ENCODE data around the gene LDHD.

LDHD gene

GRCh38 chr16:75151798-75152197, 35.2 kb upstream of the LDHD start:
- H3K9me2 ChIP-seq (replicated peaks; ENCODE audit: low read depth, low read length): no peaks in the 10 kb centered on the region
- TF ChIP-seq CTCF (conservative IDR thresholded peaks at IDR 0.05; ENCODE audit: low read length) (no peak), EZH2phosphoT487 (IDR thresholded peaks at IDR 0.05; ENCODE audit: borderline replicate concordance) (no peak)
- H4K20me1 ChIP-seq (ENCODE audit: insufficient read depth, low read length, poor library complexity, severe bottlenecking): peaks cover 8% of the 10 kb centered on the region
- no peak overlapping the region for H3K4me2 ChIP-seq (ENCODE audit: low read depth, low read length, poor library complexity, severe bottlenecking)
- H3K27me3 ChIP-seq (ENCODE audit: insufficient read depth, low read length, poor library complexity, severe bottlenecking): no peaks in the 10 kb centered on the region
- no peak overlapping the region for H3K4me3 ChIP-seq (ENCODE audit: low read length, poor library complexity, severe bottlenecking)
- peaks cover 9% of the 10 kb centered on the region for H3K4me1 ChIP-seq (ENCODE audit: insufficient read depth, low read length, poor library complexity, severe bottlenecking)
- H3K9ac ChIP-seq (ENCODE audit: low read depth, low read length, poor library complexity, severe bottlenecking): no peak overlapping the region
- H3F3A ChIP-seq (ENCODE audit: low read depth): no peaks in the 10 kb centered on the region; the same call in 1 of the 2 replicates
- H3K79me2 ChIP-seq (ENCODE audit: insufficient read depth, low read length): peaks cover 56% of the 10 kb centered on the region
- peaks cover 8% of the 10 kb centered on the region; the same call in 1 of the 2 replicates for H3K36me3 ChIP-seq (ENCODE audit: insufficient read depth, low read length)
- no peak overlapping the region for H2AFZ ChIP-seq (ENCODE audit: low read length)
- peaks cover 15% of the 10 kb centered on the region for H3K9me3 ChIP-seq (ENCODE audit: insufficient read depth, low read depth, low read length)

GRCh38 chr16:75148311-75149195, 32.0 kb upstream of the LDHD start, which contains the start of gene ZFP1:
ZFP1 (plus strand) TSS chr16:75148524; CDS start chr16:75152952, 4,428 bp downstream.
- Histone ChIP-seq H3K4me2 (ENCODE audit: low read depth, low read length, poor library complexity, severe bottlenecking) (peak within 1 kb of the TSS; percentile 99), H3K36me3 (ENCODE audit: insufficient read depth, low read length) (no peaks in the 10 kb centered on the region), H3K79me2 (ENCODE audit: insufficient read depth, low read length) (peaks cover 45% of the 10 kb centered on the region), H3K9me2 (replicated peaks; ENCODE audit: low read depth, low read length) (no peaks in the 10 kb centered on the region), H3K4me1 (ENCODE audit: insufficient read depth, low read length, poor library complexity, severe bottlenecking) (peaks cover 9% of the 10 kb centered on the region), H3K9ac (ENCODE audit: low read depth, low read length, poor library complexity, severe bottlenecking) (peak within 1 kb of the TSS; percentile 89), H3K27me3 (ENCODE audit: insufficient read depth, low read length, poor library complexity, severe bottlenecking) (no peaks in the 10 kb centered on the region), H2AFZ (ENCODE audit: low read length) (peak within 1 kb of the TSS; percentile 92), H3F3A (ENCODE audit: low read depth) (no peaks in the 10 kb centered on the region), H3K9me3 (ENCODE audit: insufficient read depth, low read depth, low read length) (peaks cover 15% of the 10 kb centered on the region), H4K20me1 (ENCODE audit: insufficient read depth, low read length, poor library complexity, severe bottlenecking) (peaks cover 8% of the 10 kb centered on the region), H3K4me3 (ENCODE audit: low read length, poor library complexity, severe bottlenecking) (peak within 1 kb of the TSS; percentile 90)
- TF ChIP-seq CTCF (conservative IDR thresholded peaks at IDR 0.05; ENCODE audit: low read length) (no peak), EZH2phosphoT487 (IDR thresholded peaks at IDR 0.05; ENCODE audit: borderline replicate concordance) (no peak)

GRCh38 chr16:75147968-75148310, 31.4 kb upstream of the LDHD start:
- Histone ChIP-seq H4K20me1 (ENCODE audit: insufficient read depth, low read length, poor library complexity, severe bottlenecking) (peaks cover 8% of the 10 kb centered on the region), H3K4me1 (ENCODE audit: insufficient read depth, low read length, poor library complexity, severe bottlenecking) (peaks cover 9% of the 10 kb centered on the region), H3K9ac (ENCODE audit: low read depth, low read length, poor library complexity, severe bottlenecking) (no peak overlapping the region), H2AFZ (ENCODE audit: low read length) (peak overlapping the region; percentile 92), H3F3A (ENCODE audit: low read depth) (no peaks in the 10 kb centered on the region), H3K79me2 (ENCODE audit: insufficient read depth, low read length) (peaks cover 39% of the 10 kb centered on the region), H3K9me3 (ENCODE audit: insufficient read depth, low read depth, low read length) (peaks cover 15% of the 10 kb centered on the region), H3K4me3 (ENCODE audit: low read length, poor library complexity, severe bottlenecking) (peak overlapping the region; percentile 90), H3K27me3 (ENCODE audit: insufficient read depth, low read length, poor library complexity, severe bottlenecking) (no peaks in the 10 kb centered on the region), H3K9me2 (replicated peaks; ENCODE audit: low read depth, low read length) (no peaks in the 10 kb centered on the region), H3K4me2 (ENCODE audit: low read depth, low read length, poor library complexity, severe bottlenecking) (peak overlapping the region; percentile 99), H3K36me3 (ENCODE audit: insufficient read depth, low read length) (no peaks in the 10 kb centered on the region)
- TF ChIP-seq CTCF (conservative IDR thresholded peaks at IDR 0.05; ENCODE audit: low read length): no peak
- no peak for TF ChIP-seq EZH2phosphoT487 (IDR thresholded peaks at IDR 0.05; ENCODE audit: borderline replicate concordance)

All from Loucy (cell line).